Upper lobe of left lung (tissue), 6 donors: Measurements from ENCODE around the gene PRPF8. TPM values are rescaled to one million over a fixed set of nuclear protein-coding genes. Genes with fewer than 3 reads are reported as not detected.

Experiments
- ATAC-seq, 2 donors: fragments of 200-7000 bp; cut with Tn5 transposase; one replicate each; pipeline ENCODE4 v1.9.1; 2022; ENCODE audit warnings: mild to moderate bottlenecking in 2 of 2, moderate library complexity in 2 of 2; ENCODE audit not compliant: low FRiP score in 2 of 2
- DNase-seq, 2 donors: peaks; one replicate each; pipeline ENCODE4 v3.0.0-alpha.2; 2019 to 2020
- H3K27ac ChIP-seq, 4 donors: fragments of 200-600 bp; sonication (generic); one replicate each; pipeline ENCODE4 v1.5.1; 2016 to 2019
- H3K27me3 ChIP-seq, 4 donors: fragments of 200-600 bp; sonication (generic); one replicate each; pipeline ENCODE4 v1.5.1; 2017 to 2019
- H3K36me3 ChIP-seq, 4 donors: fragments of 200-600 bp; sonication (generic); one replicate each; pipeline ENCODE4 v1.5.1; 2016 to 2019
- H3K4me1 ChIP-seq, 4 donors: fragments of 200-600 bp; sonication (generic); one replicate each; pipeline ENCODE4 v1.5.1; 2018 to 2019
- H3K4me3 ChIP-seq, 4 donors: fragments of 200-600 bp; sonication (generic); one replicate each; pipeline ENCODE4 v1.5.1; 2017 to 2019; ENCODE audit warnings: mild to moderate bottlenecking in 2 of 4, moderate library complexity in 1 of 4
- H3K9me3 ChIP-seq, 4 donors: fragments of 200-600 bp; sonication (generic); one replicate each; pipeline ENCODE4 v1.5.1; 2018 to 2019
- CTCF ChIP-seq, 6 experiments: fragments of 450-650 bp in 4 of 6; fragments of 200-600 bp in 2 of 6; sonication (generic) in 2 of 6; IDR thresholded peaks; one replicate each; pipeline ENCODE4 v1.5.1; 2016 to 2019; ENCODE audit warnings: antibody characterized with exemption in 6 of 6
- EP300 ChIP-seq, 4 donors: sonication (generic); formaldehyde crosslinking; IDR thresholded peaks; one replicate each; pipeline ENCODE4 v1.5.1; 2017; ENCODE audit warnings: antibody characterized with exemption in 4 of 4, control low read depth in 2 of 4
- POLR2A ChIP-seq, 4 donors: fragments of 450-650 bp; IDR thresholded peaks; one replicate each; pipeline ENCODE4 v1.5.1; 2016 to 2017; ENCODE audit warnings: antibody characterized with exemption in 4 of 4, mild to moderate bottlenecking in 2 of 4
- POLR2AphosphoS5 ChIP-seq, 2 donors: sonication (generic); formaldehyde crosslinking; IDR thresholded peaks; one replicate each; pipeline ENCODE4 v1.5.1; 2017; ENCODE audit warnings: antibody characterized with exemption in 2 of 2
- WGBS, 2 donors: methylation state at CpG; one replicate each; pipeline ENCODE4 v1.1.5; 2017 to 2018; 5-methylcytosine and 5-hydroxymethylcytosine counted together
- small RNA-seq, 4 donors: library from RNA; depleted of rRNA; stranded (forward); fragments of <200 nt; gene quantifications; one replicate each; pipeline ENCODE3, GENCODE V24; 2016
- total RNA-seq, 6 donors: library from RNA; depleted of rRNA in 4 of 6; stranded (reverse); fragments of >200 nt in 4 of 6; gene quantifications; one replicate each; pipeline versions ENCODE4 v1.1.0 to v1.2.1, GENCODE V29; 2016 to 2021
- donor health status: DM: no; HTN: no; CAD: no; lungs with moderate emphysema.
- donor health status: DM: no; HTN: yes; CAD: no; lungs with severe emphysema.

Gene PRPF8
- total RNA-seq, 6 donors from 2014 or later: 173 to 283 (median 220) TPM

- Histone ChIP-seq H3K4me1 (peaks cover 5 to 36% (median 18%) of the 10 kb centered on the region in 4 donors), H3K4me3 (no peak overlapping the region), H3K9me3 (no peaks in the 10 kb centered on the region), H3K27me3 (no peaks in the 10 kb centered on the region), H3K27ac (peak overlapping the region in 3 of 4 donors; percentile 23 to 78 (median 53)), H3K36me3 (peaks cover 0 to 17% (median 3%) of the 10 kb centered on the region in 4 donors)
- ATAC-seq (peak in 1 of 2 donors; percentile 19), DNase-seq (no peak)
- TF ChIP-seq POLR2A (IDR thresholded peaks at IDR 0.05): no peak
- TF ChIP-seq CTCF (IDR thresholded peaks at IDR 0.05): no peak
- TF ChIP-seq POLR2AphosphoS5 (IDR thresholded peaks at IDR 0.05): no peak
- TF ChIP-seq EP300 (IDR thresholded peaks at IDR 0.05): no peak
- 75 to 85% methylated on average over 5 to 11 of the region's 19 CpGs for WGBS, 2 donors
Measured at GRCh38 chr17:1605681-1606351, 78.9 kb downstream of the PRPF8 start.

- Histone ChIP-seq H3K27ac (peak overlapping the region in 3 of 4 donors; percentile 23 to 78 (median 53)), H3K27me3 (no peaks in the 10 kb centered on the region), H3K9me3 (no peaks in the 10 kb centered on the region), H3K4me1 (peaks cover 5 to 36% (median 18%) of the 10 kb centered on the region in 4 donors), H3K36me3 (peaks cover 0 to 11% (median 1%) of the 10 kb centered on the region in 4 donors), H3K4me3 (no peak overlapping the region)
- TF ChIP-seq EP300 (IDR thresholded peaks at IDR 0.05) (no peak), POLR2A (IDR thresholded peaks at IDR 0.05) (no peak), POLR2AphosphoS5 (IDR thresholded peaks at IDR 0.05) (no peak), CTCF (IDR thresholded peaks at IDR 0.05) (no peak)
- ATAC-seq: no peak
- no peak for DNase-seq
- WGBS, 2 donors: 68 to 70% methylated on average over 26 to 35 of the region's 35 CpGs
Measured at GRCh38 chr17:1604831-1605528, 79.7 kb downstream of the PRPF8 start.

- TF ChIP-seq POLR2AphosphoS5 (IDR thresholded peaks at IDR 0.05) (no peak), POLR2A (IDR thresholded peaks at IDR 0.05) (no peak), EP300 (IDR thresholded peaks at IDR 0.05) (no peak), CTCF (IDR thresholded peaks at IDR 0.05) (no peak)
- ATAC-seq (no peak), DNase-seq (no peak)
- no peak overlapping the region for H3K27ac ChIP-seq
- H3K9me3 ChIP-seq: no peaks in the 10 kb centered on the region
- no peak overlapping the region for H3K4me3 ChIP-seq
- H3K27me3 ChIP-seq: no peaks in the 10 kb centered on the region
- WGBS, 2 donors: 94 to 96% methylated on average over 3 to 14 of the region's 14 CpGs
- H3K36me3 ChIP-seq: peaks cover 0 to 8% (median 0%) of the 10 kb centered on the region in 4 donors
- H3K4me1 ChIP-seq: peaks cover 0 to 27% (median 13%) of the 10 kb centered on the region in 4 donors
Measured at GRCh38 chr17:1601571-1601970, 83.1 kb downstream of the PRPF8 start.

Small RNA genes within 50 kb of the gene (small RNA-seq; reads per million reads assigned to genes)
- gene RN7SL105P: 0 reads per million in 4 donors

Other genes starting within 250 kb of the PRPF8 start
- gene CRK, start 228.6 kb downstream of the PRPF8 start, total RNA-seq: 100 to 1,000 TPM in 1 of 6 donors, 10 to 100 TPM in 5; 37.7 to 121 (median 65.8) TPM
- 100 to 1,000 TPM; 186 to 358 (median 266) TPM for gene MYO1C, start 192.2 kb downstream of the PRPF8 start, total RNA-seq
- gene INPP5K, start 168.3 kb downstream of the PRPF8 start, total RNA-seq: 100 to 1,000 TPM in 2 of 6 donors, 10 to 100 TPM in 4; 60.9 to 155 (median 84.6) TPM
- 10 to 100 TPM; 35.0 to 90.2 (median 53.4) TPM for gene PITPNA, start 122.1 kb downstream of the PRPF8 start, total RNA-seq
- 10 to 100 TPM; 16.9 to 79.0 (median 49.2) TPM for gene SLC43A2, start 56.0 kb downstream of the PRPF8 start, total RNA-seq
- gene SCARF1, start 39.1 kb downstream of the PRPF8 start, total RNA-seq: 10 to 100 TPM; 22.0 to 93.2 (median 55.5) TPM
- gene RILP, start 35.0 kb downstream of the PRPF8 start, total RNA-seq: 100 to 1,000 TPM in 2 of 6 donors, 10 to 100 TPM in 4; 43.7 to 192 (median 85.4) TPM
- gene TLCD2, start 25.5 kb upstream of the PRPF8 start, total RNA-seq: 10 to 100 TPM; 11.3 to 24.7 (median 14.9) TPM
- 100 to 1,000 TPM in 2 of 6 donors, 10 to 100 TPM in 4; 47.4 to 162 (median 60.8) TPM for gene WDR81, start 39.8 kb upstream of the PRPF8 start, total RNA-seq
- gene SERPINF2, start 58.0 kb upstream of the PRPF8 start, total RNA-seq: 10 to 100 TPM in 5 of 6 donors, 1 to 10 TPM in 1; 4.6 to 48.2 (median 24.6) TPM
- gene SERPINF1, start 77.2 kb upstream of the PRPF8 start, total RNA-seq: 100 to 1,000 TPM in 4 of 6 donors, 10 to 100 TPM in 2; 69.8 to 235 (median 114) TPM
- 10 to 100 TPM in 5 of 6 donors, 1 to 10 TPM in 1; 9.1 to 28.3 (median 17.3) TPM for gene SMYD4, start 145.0 kb upstream of the PRPF8 start, total RNA-seq
- 10 to 100 TPM; 14.1 to 82.3 (median 24.8) TPM for gene RPA1, start 145.1 kb upstream of the PRPF8 start, total RNA-seq